Measurements from ENCODE around the gene NRL. TPM values are rescaled to one million over a fixed set of nuclear protein-coding genes. Genes with fewer than 3 reads are reported as not detected.

Gene NRL
- total RNA-seq, 1 donor from 2014 or later, result 1.2 TPM

GRCh38 chr14:24123424-24124417 is 9.0 kb upstream of the NRL start:
- H3K4me3 ChIP-seq (ENCODE audit: low read depth, low read length), result no peak overlapping the region
- TF ChIP-seq, protein P1, sequence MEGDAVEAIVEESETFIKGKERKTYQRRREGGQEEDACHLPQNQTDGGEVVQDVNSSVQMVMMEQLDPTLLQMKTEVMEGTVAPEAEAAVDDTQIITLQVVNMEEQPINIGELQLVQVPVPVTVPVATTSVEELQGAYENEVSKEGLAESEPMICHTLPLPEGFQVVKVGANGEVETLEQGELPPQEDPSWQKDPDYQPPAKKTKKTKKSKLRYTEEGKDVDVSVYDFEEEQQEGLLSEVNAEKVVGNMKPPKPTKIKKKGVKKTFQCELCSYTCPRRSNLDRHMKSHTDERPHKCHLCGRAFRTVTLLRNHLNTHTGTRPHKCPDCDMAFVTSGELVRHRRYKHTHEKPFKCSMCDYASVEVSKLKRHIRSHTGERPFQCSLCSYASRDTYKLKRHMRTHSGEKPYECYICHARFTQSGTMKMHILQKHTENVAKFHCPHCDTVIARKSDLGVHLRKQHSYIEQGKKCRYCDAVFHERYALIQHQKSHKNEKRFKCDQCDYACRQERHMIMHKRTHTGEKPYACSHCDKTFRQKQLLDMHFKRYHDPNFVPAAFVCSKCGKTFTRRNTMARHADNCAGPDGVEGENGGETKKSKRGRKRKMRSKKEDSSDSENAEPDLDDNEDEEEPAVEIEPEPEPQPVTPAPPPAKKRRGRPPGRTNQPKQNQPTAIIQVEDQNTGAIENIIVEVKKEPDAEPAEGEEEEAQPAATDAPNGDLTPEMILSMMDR (conservative IDR thresholded peaks at IDR 0.05; ENCODE audit: low read depth, low read length), result no peak
- DNase-seq (ENCODE audit: low read depth), result no peak

GRCh38 chr14:24122898-24123297 is 8.1 kb upstream of the NRL start:
- TF ChIP-seq, protein P1 (conservative IDR thresholded peaks at IDR 0.05; ENCODE audit: low read depth, low read length), result no peak
- H3K4me3 ChIP-seq (ENCODE audit: low read depth, low read length), result no peak overlapping the region
- no peak for DNase-seq (ENCODE audit: low read depth)

GRCh38 chr14:24122416-24122815 is 7.7 kb upstream of the NRL start:
- DNase-seq (ENCODE audit: low read depth), result no peak
- TF ChIP-seq, protein P1 (conservative IDR thresholded peaks at IDR 0.05; ENCODE audit: low read depth, low read length), result no peak
- no peak overlapping the region for H3K4me3 ChIP-seq (ENCODE audit: low read depth, low read length)

DNA sequence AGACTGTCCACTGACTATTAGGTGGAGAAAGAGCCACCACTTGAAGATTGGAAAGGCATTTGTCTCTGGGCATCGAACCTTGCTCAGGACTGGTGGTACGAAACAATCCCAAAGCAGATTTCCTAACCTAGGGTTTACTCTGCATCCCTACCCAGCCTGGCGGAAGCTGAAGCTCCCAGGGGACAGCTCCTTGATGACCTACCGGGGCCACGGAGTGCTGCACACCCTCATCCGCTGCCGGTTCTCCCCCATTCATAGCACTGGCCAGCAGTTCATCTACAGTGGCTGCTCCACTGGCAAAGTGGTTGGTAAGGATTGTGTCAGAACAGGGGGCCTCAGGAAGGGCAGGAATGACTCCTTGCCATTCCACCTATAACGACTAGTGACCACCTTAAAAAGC is 6.5 kb upstream of the NRL start:
- no peak overlapping the region for H3K4me3 ChIP-seq (ENCODE audit: low read depth, low read length)
- no peak for DNase-seq (ENCODE audit: low read depth)
- TF ChIP-seq, protein P1 (conservative IDR thresholded peaks at IDR 0.05; ENCODE audit: low read depth, low read length), result no peak

DNA sequence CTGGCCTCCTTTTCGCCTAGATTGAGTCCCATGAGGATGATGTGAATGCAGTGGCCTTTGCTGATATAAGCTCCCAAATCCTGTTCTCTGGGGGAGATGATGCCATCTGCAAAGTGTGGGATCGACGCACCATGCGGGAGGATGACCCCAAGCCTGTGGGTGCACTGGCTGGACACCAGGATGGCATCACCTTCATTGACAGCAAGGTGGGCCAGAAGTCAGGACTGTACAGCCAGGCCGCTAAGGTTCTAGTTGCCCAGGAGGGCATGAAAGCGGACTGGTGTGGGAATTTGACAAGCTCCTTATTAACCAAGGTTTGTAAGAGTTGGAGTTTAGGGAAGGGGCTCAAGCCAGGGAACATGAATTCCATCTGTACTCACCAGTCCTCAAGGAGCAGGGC is 4.9 kb upstream of the NRL start:
- H3K4me3 ChIP-seq (ENCODE audit: low read depth, low read length), result no peak overlapping the region
- no peak for DNase-seq (ENCODE audit: low read depth)
- TF ChIP-seq, protein P1 (conservative IDR thresholded peaks at IDR 0.05; ENCODE audit: low read depth, low read length), result no peak

GRCh38 chr14:24117179-24117578 is 2.4 kb upstream of the NRL start:
- TF ChIP-seq, protein P1 (conservative IDR thresholded peaks at IDR 0.05; ENCODE audit: low read depth, low read length), result no peak
- DNase-seq (ENCODE audit: low read depth), result no peak
- H3K4me3 ChIP-seq (ENCODE audit: low read depth, low read length), result no peak overlapping the region
